ENCODE data around the gene RHOT2. TPM values are rescaled to one million over a fixed set of nuclear protein-coding genes. Genes with fewer than 3 reads are reported as not detected.

The RHOT2 gene
- total RNA-seq, 1 experiment from 2014 or later, result 98.5 TPM

GRCh38 chr16:631808-632358, 36.0 kb upstream of the RHOT2 start:
- H3K9ac ChIP-seq (ENCODE audit: low read length), result no peak overlapping the region
- peaks cover 19 to 28% of the 10 kb centered on the region in 2 experiments for H3K4me1 ChIP-seq (ENCODE audit: control insufficient read depth in 1 of 2, insufficient read depth in 2 of 2, low read length in 2 of 2)
- POLR2A ChIA-PET, result no interaction called here
- no peak overlapping the region for H3K4me3 ChIP-seq (replicated peaks in 1 of 2; ENCODE audit: low read depth in 1 of 2, low read length in 2 of 2)
- intact Hi-C loops (cut with micrococcal nuclease), result no loop called here
- no peaks in the 10 kb centered on the region for H3K9me3 ChIP-seq (ENCODE audit: control insufficient read depth in 1 of 2, insufficient read depth in 1 of 2, low read depth in 1 of 2, low read length in 2 of 2)
- ATAC-seq (no peak), DNase-seq (ENCODE audit: low read depth, low spot score) (no peak)
- CTCF ChIA-PET, result no interaction called here
- no peak overlapping the region for H3K27ac ChIP-seq (ENCODE audit: low read depth, low read length)
- H3K9me2 ChIP-seq (ENCODE audit: insufficient read depth), result no peaks in the 10 kb centered on the region
- H4K20me1 ChIP-seq (ENCODE audit: insufficient read depth), result no peaks in the 10 kb centered on the region
- BruUV-seq (replicated peaks), result no TSS peak
- TF ChIP-seq CTCF (IDR thresholded peaks at IDR 0.05 in 2 of 3, conservative IDR thresholded peaks at IDR 0.05 in 1 of 3; ENCODE audit: borderline replicate concordance in 1 of 3, insufficient read depth in 1 of 3, low read depth in 2 of 3, low read length in 2 of 3), result no peak
- TF ChIP-seq SIN3A (IDR thresholded peaks at IDR 0.05; ENCODE audit: low read depth), result no peak
- no peak for TF ChIP-seq EGR1 (IDR thresholded peaks at IDR 0.05; ENCODE audit: low read depth)
- no peak for TF ChIP-seq EZH2 (IDR thresholded peaks at IDR 0.05)
- TF ChIP-seq POLR2AphosphoS5 (IDR thresholded peaks at IDR 0.05; ENCODE audit: low read depth, low read length), result no peak
- TF ChIP-seq FOSL1 (IDR thresholded peaks at IDR 0.05; ENCODE audit: low read depth), result no peak
- no peaks in the 10 kb centered on the region for H3K36me3 ChIP-seq (ENCODE audit: control insufficient read depth in 1 of 2, insufficient read depth in 2 of 2, low read length in 2 of 2)
- RAD21 ChIA-PET (ENCODE audit: low non-redundant PET in 1 of 2, low total read pairs in 2 of 2, uncharacterized antibody in 2 of 2, unreplicated experiment in 2 of 2), result no interaction called here
- H3K79me2 ChIP-seq (ENCODE audit: insufficient read depth, low read length), result peaks cover 15% of the 10 kb centered on the region; the same call in 1 of the 2 replicates
- no peaks in the 10 kb centered on the region for H3K27me3 ChIP-seq (ENCODE audit: insufficient read depth, low read length)
- no peak overlapping the region for H3K4me2 ChIP-seq (ENCODE audit: low read length)
- H2AFZ ChIP-seq (ENCODE audit: low read depth, low read length, poor library complexity, severe bottlenecking), result no peak overlapping the region

Data from HCT116 (cell line).